ENCODE results near the gene CKM.

CKM gene

DNA sequence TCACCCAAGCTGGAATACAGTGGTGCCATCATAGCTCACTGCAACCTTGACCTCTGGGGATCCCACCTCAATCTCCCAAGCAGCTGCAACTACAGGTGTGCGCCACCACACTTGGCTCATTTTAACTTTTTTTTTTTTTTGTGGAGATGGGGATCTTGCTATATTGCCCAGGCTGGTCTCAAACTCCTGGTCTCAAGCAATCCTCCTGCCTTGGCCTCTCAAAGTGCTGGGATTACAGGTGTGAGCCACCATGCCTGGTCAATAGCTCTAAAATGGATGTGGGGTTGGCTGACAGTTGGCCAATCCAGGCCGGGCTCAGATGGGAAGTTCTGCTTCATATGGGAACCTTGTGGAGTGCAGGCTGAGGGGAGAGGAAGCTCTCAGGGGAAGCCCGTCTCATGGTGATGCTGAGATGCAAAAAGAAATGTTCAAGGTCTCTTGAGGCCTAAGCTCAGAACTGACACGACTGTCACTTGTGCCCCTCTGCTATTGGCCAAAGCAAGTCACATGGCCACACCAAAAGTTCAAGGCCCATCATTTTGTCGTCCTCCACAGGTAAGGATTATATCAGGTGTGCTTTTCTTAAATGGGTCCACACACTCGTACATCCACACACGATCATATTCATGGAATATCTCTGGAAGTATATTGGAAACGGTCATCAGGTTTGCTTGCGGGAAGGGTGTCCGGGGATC, 11.1 kb upstream of the CKM start:
- no peak for DNase-seq (ENCODE audit: low read depth)
- TF ChIP-seq, protein P1, sequence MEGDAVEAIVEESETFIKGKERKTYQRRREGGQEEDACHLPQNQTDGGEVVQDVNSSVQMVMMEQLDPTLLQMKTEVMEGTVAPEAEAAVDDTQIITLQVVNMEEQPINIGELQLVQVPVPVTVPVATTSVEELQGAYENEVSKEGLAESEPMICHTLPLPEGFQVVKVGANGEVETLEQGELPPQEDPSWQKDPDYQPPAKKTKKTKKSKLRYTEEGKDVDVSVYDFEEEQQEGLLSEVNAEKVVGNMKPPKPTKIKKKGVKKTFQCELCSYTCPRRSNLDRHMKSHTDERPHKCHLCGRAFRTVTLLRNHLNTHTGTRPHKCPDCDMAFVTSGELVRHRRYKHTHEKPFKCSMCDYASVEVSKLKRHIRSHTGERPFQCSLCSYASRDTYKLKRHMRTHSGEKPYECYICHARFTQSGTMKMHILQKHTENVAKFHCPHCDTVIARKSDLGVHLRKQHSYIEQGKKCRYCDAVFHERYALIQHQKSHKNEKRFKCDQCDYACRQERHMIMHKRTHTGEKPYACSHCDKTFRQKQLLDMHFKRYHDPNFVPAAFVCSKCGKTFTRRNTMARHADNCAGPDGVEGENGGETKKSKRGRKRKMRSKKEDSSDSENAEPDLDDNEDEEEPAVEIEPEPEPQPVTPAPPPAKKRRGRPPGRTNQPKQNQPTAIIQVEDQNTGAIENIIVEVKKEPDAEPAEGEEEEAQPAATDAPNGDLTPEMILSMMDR (IDR thresholded peaks at IDR 0.05; ENCODE audit: low read depth, low read length, missing control alignments), result no peak
- no peak overlapping the region for H3K4me3 ChIP-seq (ENCODE audit: low read depth, low read length)

DNA sequence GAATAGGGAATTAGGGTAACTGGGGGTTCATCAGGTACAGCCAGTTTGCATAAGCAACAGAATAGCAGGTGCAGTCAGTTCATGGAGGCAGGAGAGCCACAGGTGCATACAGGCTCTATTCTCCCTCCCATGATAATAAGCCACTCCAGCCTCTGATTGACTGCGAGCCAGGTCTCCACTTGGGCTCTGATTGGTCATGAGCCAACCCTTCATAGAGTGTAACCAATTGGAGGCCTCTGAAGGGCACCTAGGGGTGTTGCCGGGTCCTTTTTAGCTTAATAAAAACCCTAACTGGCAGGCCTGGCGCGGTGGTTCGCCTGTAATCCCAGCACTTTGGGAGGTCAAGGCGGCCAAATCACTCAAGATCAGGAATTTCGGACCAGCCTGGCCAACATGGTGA, 8.7 kb upstream of the CKM start:
- no peak for DNase-seq (ENCODE audit: low read depth)
- TF ChIP-seq, protein P1 (IDR thresholded peaks at IDR 0.05; ENCODE audit: low read depth, low read length, missing control alignments), result no peak
- H3K4me3 ChIP-seq (ENCODE audit: low read depth, low read length), result no peak overlapping the region

DNA sequence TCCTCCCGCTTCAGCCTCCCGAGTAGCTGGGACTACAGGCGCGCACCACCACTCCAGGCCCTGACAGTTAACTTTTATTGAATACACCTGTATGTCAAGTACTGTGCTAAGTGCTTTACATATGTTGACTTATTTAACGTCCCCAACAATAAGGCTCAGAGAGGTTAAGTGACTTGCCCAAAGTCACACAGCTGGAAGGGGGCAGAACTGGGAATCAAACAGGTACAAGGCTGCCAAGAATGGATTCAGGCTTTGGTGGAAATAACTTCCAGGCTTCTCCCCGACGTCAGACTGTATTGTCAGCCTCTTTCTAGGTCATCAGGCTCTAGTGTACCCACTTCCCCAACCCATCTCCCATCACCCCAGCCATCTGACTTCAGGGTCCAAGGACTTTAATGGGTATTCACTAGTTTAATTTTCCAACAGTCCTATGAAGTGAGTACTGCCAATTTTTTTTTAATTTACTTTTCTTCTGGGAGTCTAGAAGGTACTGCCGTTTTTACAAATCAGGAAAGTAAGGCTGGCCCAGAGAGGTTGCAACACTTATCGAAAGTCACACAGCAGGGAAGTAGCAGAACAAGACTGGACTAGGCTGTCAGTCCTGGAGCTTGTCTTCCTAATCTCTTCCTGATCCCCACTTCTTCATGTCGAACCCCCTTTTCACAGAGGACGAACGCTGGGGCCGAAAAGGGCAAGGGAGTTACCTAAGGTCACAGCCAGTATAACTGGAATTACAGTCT, 4.9 kb upstream of the CKM start:
- no peak overlapping the region for H3K4me3 ChIP-seq (ENCODE audit: low read depth, low read length)
- TF ChIP-seq, protein P1 (IDR thresholded peaks at IDR 0.05; ENCODE audit: low read depth, low read length, missing control alignments), result no peak
- no peak for DNase-seq (ENCODE audit: low read depth)

DNA sequence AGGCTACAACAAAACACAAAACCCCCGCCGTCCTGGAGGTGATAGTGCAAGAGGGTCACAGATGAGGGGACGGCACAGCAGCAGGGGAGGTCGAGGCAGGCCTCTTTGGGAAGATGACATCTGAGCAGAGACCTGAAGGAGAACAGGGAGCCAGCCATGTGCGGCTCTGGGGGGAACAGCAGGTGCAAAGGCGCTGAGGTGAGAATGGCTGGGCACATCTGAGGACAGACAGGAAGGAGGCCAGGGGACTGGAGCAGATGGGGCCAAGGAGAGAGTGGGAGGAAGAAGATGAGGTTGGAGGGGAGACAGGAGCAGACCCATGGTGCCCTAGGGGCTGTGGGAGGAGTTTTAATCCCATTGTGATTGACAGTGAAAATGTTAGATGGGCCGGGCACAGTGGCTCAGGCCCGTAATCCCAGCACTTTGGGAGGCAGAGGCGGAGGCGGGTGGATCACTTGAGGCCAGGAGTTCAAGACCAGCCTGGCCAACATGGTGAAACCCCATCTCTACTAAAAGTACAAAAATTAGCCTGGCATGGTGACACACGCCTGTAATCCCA, 1.8 kb upstream of the CKM start:
- no peak overlapping the region for H3K4me3 ChIP-seq (ENCODE audit: low read depth, low read length)
- no peak for DNase-seq (ENCODE audit: low read depth)
- TF ChIP-seq, protein P1 (IDR thresholded peaks at IDR 0.05; ENCODE audit: low read depth, low read length, missing control alignments), result no peak

DNA sequence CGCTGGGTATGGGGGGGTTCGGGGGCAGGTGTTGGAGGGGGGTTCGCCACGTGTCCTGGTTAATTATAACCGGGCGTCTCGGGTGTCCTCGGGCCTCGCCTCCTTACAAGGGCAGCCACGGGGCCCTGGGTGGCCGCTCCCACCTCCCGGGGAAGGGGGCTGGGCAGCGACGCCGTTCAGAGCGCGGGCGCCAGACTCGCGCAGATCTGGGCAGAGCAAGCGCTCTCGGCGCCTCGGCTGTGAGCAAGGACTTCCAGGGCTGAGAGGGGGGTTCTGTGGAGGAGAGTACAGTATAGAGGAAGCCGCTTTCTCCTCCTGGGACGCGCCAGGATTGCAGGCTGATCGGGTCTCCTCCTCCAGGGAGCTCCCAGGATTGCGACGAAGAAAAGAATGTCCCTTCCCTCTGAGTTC, 1.0 kb upstream of the CKM start:
- TF ChIP-seq, protein P1 (IDR thresholded peaks at IDR 0.05; ENCODE audit: low read depth, low read length, missing control alignments), result no peak
- no peak overlapping the region for H3K4me3 ChIP-seq (ENCODE audit: low read depth, low read length)
- DNase-seq (ENCODE audit: low read depth), result no peak

DNA sequence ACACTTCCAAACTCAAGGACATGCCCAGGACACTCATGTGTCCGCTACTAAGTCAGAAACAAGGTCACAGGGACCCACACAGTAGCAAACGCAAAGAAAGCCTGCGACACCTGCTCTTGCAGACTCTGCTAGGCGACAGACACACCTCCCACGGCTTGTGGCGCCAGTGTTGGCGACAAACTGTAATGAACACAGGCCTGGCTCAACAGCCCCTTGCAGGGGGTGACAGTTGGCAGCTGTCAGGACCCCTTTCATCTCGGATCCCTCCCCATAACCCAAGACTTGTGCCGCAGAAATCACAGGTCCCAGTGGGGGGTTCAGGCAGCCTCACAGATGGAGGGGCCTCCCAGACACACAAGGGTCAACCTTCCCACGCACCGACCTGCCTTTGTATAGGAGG, 364 bp downstream of the CKM start:
- TF ChIP-seq, protein P1 (IDR thresholded peaks at IDR 0.05; ENCODE audit: low read depth, low read length, missing control alignments), result no peak
- H3K4me3 ChIP-seq (ENCODE audit: low read depth, low read length), result no peak overlapping the region
- no peak for DNase-seq (ENCODE audit: low read depth)
